GM23338 (cell line): ENCODE measurements around the gene GOLGA1. TPM values are rescaled to one million over a fixed set of nuclear protein-coding genes. Genes with fewer than 3 reads are reported as not detected.

Experiments used
- ATAC-seq: fragments of 200-7000 bp; cut with Tn5 transposase; 3 replicates; pipeline ENCODE4 v1.9.1; 2020
- DNase-seq: peaks from one replicate; pipeline ENCODE4 v3.0.0-alpha.2; 2015; ENCODE audit warnings: low spot score
- H2AFZ ChIP-seq: fragments of 200-600 bp; sonication (generic); 2 replicates; pipeline ENCODE4 v1.8.0; 2016; ENCODE audit warnings: antibody characterized with exemption, mild to moderate bottlenecking, moderate library complexity
- H3F3A ChIP-seq: fragments of 200-600 bp; sonication (generic); replicated peaks from 2 replicates; pipeline ENCODE4 v1.8.0; 2017; ENCODE audit warnings: antibody characterized with exemption, mixed run types, low read depth
- H3K27ac ChIP-seq: fragments of 200-600 bp; sonication (generic); 2 replicates; pipeline ENCODE4 v1.6.1; 2016; ENCODE audit warnings: low read depth
- H3K27me3 ChIP-seq: fragments of 200-600 bp; sonication (generic); 2 replicates; pipeline ENCODE4 v1.8.0; 2016; ENCODE audit warnings: mild to moderate bottlenecking, mixed run types, moderate library complexity; ENCODE audit not compliant: insufficient read depth
- H3K36me3 ChIP-seq: fragments of 200-600 bp; sonication (generic); 2 replicates; pipeline ENCODE4 v1.8.0; 2016; ENCODE audit warnings: mild to moderate bottlenecking; ENCODE audit not compliant: insufficient read depth
- H3K4me1 ChIP-seq: fragments of 200-600 bp; sonication (generic); 2 replicates; pipeline ENCODE4 v1.8.0; 2016; ENCODE audit warnings: mild to moderate bottlenecking, moderate library complexity; ENCODE audit not compliant: insufficient read depth
- H3K4me2 ChIP-seq: fragments of 200-600 bp; sonication (generic); 2 replicates; pipeline ENCODE4 v1.7.1; 2017; ENCODE audit warnings: mixed run types
- H3K4me3 ChIP-seq: fragments of 200-600 bp; sonication (generic); 2 replicates; pipeline ENCODE4 v1.6.1; 2016; ENCODE audit warnings: mixed run types
- H3K79me2 ChIP-seq: fragments of 200-600 bp; sonication (generic); replicated peaks from 2 replicates; pipeline ENCODE4 v1.8.0; 2017; ENCODE audit warnings: mild to moderate bottlenecking; ENCODE audit not compliant: insufficient read depth
- H3K9me2 ChIP-seq: fragments of 200-600 bp; sonication (generic); 2 replicates; pipeline ENCODE4 v1.8.0; 2017; ENCODE audit not compliant: insufficient read depth
- H4K20me1 ChIP-seq: fragments of 200-600 bp; sonication (generic); replicated peaks from 2 replicates; pipeline ENCODE4 v1.8.0; 2017; ENCODE audit warnings: mild to moderate bottlenecking; ENCODE audit not compliant: insufficient read depth
- H3K27ac Mint-ChIP-seq: 2 replicates; pipeline ENCODE4 v1.8.0; 2020; ENCODE audit warnings: inconsistent platforms, mild to moderate bottlenecking, moderate library complexity, mixed read lengths
- H3K27me3 Mint-ChIP-seq: 3 replicates; pipeline ENCODE4 v1.8.0; 2022; ENCODE audit warnings: low read depth, mild to moderate bottlenecking, moderate library complexity, mixed read lengths, inconsistent platforms; ENCODE audit not compliant: insufficient read depth, poor library complexity
- H3K36me3 Mint-ChIP-seq: 3 replicates; pipeline ENCODE4 v1.8.0; 2021; ENCODE audit warnings: low read depth, mild to moderate bottlenecking, inconsistent platforms, moderate library complexity, mixed read lengths
- H3K4me1 Mint-ChIP-seq: 3 replicates; pipeline ENCODE4 v1.8.0; 2020; ENCODE audit warnings: mild to moderate bottlenecking, inconsistent platforms, mixed read lengths
- H3K4me3 Mint-ChIP-seq: 3 replicates; pipeline ENCODE4 v1.8.0; 2021; ENCODE audit warnings: moderate library complexity, mild to moderate bottlenecking, inconsistent platforms, mixed read lengths
- H3K9me3 Mint-ChIP-seq: 3 replicates; pipeline ENCODE4 v1.8.0; 2020; ENCODE audit warnings: moderate library complexity, mild to moderate bottlenecking, inconsistent platforms, mixed read lengths
- CREB1 ChIP-seq: fragments of 250-450 bp; sonication (Bioruptor Pico); IDR thresholded peaks from 2 replicates; pipeline ENCODE4 v1.5.0; 2020; ENCODE audit warnings: low read depth, mild to moderate bottlenecking, moderate library complexity
- JUNB ChIP-seq: IDR thresholded peaks from one replicate; pipeline ENCODE4 v1.6.1; 2016; ENCODE audit warnings: antibody characterized with exemption; ENCODE audit not compliant: unreplicated experiment
- POLR2AphosphoS5 ChIP-seq: IDR thresholded peaks from 2 replicates; pipeline ENCODE4 v1.6.1; 2016; ENCODE audit warnings: antibody characterized with exemption, low read depth
- STAT1 ChIP-seq: IDR thresholded peaks from one replicate; pipeline ENCODE4 v1.6.1; 2016; ENCODE audit warnings: antibody characterized with exemption; ENCODE audit not compliant: unreplicated experiment
- polyA plus RNA-seq: library from polyadenylated mRNA; unstranded; fragments of >200 nt; fragmentation: Nextera tagmentation; extraction: Ambion mirVana; gene quantifications from 2 replicates; pipeline ENCODE4 v1.2.1, GENCODE V29; 2016
- total RNA-seq: library from RNA; depleted of rRNA; stranded (reverse); fragments of >200 nt; shearing (Covaris generic); gene quantifications from 2 replicates; pipeline ENCODE4 v1.2.3, GENCODE V29; 2014
- TF ChIP-seq, protein P1 (sequence below): IDR thresholded peaks from 2 replicates; pipeline ENCODE4 v1.6.1; 2016; ENCODE audit warnings: antibody characterized with exemption
- TF ChIP-seq, protein P2 (sequence below): fragments of 250-450 bp; sonication (Bioruptor Pico); IDR thresholded peaks from 2 replicates; pipeline ENCODE4 v1.5.0; 2020; ENCODE audit warnings: mild to moderate bottlenecking, moderate library complexity
- TF ChIP-seq, protein P3 (sequence below): IDR thresholded peaks from one replicate; pipeline ENCODE4 v1.6.1; 2018; ENCODE audit warnings: antibody characterized with exemption; ENCODE audit not compliant: unreplicated experiment
- TF ChIP-seq, protein P4 (sequence below), 2 experiments: fragments of 200-600 bp in 1 of 2; sonication (generic) in 1 of 2; conservative IDR thresholded peaks; 2 replicates each; pipeline versions ENCODE4 v1.5.1 to v1.6.1; 2016 to 2017; ENCODE audit warnings: antibody characterized with exemption in 2 of 2, low read depth in 2 of 2, mild to moderate bottlenecking in 2 of 2, moderate library complexity in 1 of 2

The GOLGA1 gene
- total and polyA plus RNA-seq, 2 experiments from 2014 or later: 6.1 to 8.0 TPM

DNA sequence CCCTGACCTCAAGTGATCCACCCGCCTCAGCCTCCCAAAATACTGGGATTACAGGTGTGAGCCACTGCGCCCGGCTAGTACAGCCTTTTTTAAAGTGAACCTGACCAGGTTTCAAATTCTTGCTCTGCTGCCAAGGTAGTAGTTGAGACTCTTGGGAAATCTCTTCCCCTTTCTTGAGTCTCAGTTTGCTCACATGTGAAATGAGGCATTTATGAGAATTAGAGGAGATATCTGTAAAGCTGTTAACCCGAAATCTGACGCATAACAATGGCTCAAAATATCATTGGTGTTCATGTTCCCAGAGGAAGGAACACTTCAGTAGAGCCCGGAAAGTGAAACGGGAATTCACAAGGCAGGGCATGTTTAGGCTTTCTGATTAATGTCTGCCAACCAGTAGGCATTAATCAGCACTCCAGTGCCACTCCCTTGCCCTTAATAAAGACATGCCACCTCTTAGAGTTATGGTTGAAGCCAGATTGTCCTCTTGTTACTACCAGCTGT is 77.5 kb downstream of the GOLGA1 start:
- Mint-ChIP-seq H3K9me3 (no peaks in the 10 kb centered on the region; the same call in 2 of the 3 replicates), H3K4me1 (peaks cover 34% of the 10 kb centered on the region), H3K4me3 (peak overlapping the region; percentile 25), H3K36me3 (peaks cover 38% of the 10 kb centered on the region), H3K27ac (peak overlapping the region; percentile 70; the same call in 1 of the 2 replicates), H3K27me3 (peaks cover 31% of the 10 kb centered on the region)
- H3K4me3 ChIP-seq: no peak overlapping the region
- H4K20me1 ChIP-seq: peaks cover 32% of the 10 kb centered on the region
- H3K36me3 ChIP-seq: peaks cover 27% of the 10 kb centered on the region
- H3K4me1 ChIP-seq: peaks cover 33% of the 10 kb centered on the region
- DNase-seq (no peak), ATAC-seq (no peak)
- H3K9me2 ChIP-seq: no peaks in the 10 kb centered on the region
- peak overlapping the region; percentile 55; the same call in 1 of the 2 replicates for H3K27ac ChIP-seq
- no peak overlapping the region for H3K4me2 ChIP-seq
- TF ChIP-seq POLR2AphosphoS5 (no peak), CREB1 (no peak), STAT1 (no peak), JUNB (no peak)
- TF ChIP-seq, protein P1, sequence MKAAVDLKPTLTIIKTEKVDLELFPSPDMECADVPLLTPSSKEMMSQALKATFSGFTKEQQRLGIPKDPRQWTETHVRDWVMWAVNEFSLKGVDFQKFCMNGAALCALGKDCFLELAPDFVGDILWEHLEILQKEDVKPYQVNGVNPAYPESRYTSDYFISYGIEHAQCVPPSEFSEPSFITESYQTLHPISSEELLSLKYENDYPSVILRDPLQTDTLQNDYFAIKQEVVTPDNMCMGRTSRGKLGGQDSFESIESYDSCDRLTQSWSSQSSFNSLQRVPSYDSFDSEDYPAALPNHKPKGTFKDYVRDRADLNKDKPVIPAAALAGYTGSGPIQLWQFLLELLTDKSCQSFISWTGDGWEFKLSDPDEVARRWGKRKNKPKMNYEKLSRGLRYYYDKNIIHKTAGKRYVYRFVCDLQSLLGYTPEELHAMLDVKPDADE: no peak
- TF ChIP-seq, protein P2, sequence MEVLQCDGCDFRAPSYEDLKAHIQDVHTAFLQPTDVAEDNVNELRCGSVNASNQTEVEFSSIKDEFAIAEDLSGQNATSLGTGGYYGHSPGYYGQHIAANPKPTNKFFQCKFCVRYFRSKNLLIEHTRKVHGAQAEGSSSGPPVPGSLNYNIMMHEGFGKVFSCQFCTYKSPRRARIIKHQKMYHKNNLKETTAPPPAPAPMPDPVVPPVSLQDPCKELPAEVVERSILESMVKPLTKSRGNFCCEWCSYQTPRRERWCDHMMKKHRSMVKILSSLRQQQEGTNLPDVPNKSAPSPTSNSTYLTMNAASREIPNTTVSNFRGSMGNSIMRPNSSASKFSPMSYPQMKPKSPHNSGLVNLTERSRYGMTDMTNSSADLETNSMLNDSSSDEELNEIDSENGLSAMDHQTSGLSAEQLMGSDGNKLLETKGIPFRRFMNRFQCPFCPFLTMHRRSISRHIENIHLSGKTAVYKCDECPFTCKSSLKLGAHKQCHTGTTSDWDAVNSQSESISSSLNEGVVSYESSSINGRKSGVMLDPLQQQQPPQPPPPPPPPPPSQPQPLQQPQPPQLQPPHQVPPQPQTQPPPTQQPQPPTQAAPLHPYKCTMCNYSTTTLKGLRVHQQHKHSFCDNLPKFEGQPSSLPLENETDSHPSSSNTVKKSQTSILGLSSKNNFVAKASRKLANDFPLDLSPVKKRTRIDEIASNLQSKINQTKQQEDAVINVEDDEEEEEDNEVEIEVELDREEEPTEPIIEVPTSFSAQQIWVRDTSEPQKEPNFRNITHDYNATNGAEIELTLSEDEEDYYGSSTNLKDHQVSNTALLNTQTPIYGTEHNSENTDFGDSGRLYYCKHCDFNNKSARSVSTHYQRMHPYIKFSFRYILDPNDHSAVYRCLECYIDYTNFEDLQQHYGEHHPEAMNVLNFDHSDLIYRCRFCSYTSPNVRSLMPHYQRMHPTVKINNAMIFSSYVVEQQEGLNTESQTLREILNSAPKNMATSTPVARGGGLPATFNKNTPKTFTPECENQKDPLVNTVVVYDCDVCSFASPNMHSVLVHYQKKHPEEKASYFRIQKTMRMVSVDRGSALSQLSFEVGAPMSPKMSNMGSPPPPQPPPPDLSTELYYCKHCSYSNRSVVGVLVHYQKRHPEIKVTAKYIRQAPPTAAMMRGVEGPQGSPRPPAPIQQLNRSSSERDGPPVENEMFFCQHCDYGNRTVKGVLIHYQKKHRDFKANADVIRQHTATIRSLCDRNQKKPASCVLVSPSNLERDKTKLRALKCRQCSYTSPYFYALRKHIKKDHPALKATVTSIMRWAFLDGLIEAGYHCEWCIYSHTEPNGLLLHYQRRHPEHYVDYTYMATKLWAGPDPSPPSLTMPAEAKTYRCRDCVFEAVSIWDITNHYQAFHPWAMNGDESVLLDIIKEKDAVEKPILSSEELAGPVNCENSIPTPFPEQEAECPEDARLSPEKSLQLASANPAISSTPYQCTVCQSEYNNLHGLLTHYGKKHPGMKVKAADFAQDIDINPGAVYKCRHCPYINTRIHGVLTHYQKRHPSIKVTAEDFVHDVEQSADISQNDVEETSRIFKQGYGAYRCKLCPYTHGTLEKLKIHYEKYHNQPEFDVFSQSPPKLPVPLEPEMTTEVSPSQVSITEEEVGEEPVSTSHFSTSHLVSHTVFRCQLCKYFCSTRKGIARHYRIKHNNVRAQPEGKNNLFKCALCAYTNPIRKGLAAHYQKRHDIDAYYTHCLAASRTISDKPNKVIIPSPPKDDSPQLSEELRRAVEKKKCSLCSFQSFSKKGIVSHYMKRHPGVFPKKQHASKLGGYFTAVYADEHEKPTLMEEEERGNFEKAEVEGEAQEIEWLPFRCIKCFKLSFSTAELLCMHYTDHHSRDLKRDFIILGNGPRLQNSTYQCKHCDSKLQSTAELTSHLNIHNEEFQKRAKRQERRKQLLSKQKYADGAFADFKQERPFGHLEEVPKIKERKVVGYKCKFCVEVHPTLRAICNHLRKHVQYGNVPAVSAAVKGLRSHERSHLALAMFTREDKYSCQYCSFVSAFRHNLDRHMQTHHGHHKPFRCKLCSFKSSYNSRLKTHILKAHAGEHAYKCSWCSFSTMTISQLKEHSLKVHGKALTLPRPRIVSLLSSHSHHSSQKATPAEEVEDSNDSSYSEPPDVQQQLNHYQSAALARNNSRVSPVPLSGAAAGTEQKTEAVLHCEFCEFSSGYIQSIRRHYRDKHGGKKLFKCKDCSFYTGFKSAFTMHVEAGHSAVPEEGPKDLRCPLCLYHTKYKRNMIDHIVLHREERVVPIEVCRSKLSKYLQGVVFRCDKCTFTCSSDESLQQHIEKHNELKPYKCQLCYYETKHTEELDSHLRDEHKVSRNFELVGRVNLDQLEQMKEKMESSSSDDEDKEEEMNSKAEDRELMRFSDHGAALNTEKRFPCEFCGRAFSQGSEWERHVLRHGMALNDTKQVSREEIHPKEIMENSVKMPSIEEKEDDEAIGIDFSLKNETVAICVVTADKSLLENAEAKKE (CRISPR knock-in tag): no peak
- TF ChIP-seq, protein P3, sequence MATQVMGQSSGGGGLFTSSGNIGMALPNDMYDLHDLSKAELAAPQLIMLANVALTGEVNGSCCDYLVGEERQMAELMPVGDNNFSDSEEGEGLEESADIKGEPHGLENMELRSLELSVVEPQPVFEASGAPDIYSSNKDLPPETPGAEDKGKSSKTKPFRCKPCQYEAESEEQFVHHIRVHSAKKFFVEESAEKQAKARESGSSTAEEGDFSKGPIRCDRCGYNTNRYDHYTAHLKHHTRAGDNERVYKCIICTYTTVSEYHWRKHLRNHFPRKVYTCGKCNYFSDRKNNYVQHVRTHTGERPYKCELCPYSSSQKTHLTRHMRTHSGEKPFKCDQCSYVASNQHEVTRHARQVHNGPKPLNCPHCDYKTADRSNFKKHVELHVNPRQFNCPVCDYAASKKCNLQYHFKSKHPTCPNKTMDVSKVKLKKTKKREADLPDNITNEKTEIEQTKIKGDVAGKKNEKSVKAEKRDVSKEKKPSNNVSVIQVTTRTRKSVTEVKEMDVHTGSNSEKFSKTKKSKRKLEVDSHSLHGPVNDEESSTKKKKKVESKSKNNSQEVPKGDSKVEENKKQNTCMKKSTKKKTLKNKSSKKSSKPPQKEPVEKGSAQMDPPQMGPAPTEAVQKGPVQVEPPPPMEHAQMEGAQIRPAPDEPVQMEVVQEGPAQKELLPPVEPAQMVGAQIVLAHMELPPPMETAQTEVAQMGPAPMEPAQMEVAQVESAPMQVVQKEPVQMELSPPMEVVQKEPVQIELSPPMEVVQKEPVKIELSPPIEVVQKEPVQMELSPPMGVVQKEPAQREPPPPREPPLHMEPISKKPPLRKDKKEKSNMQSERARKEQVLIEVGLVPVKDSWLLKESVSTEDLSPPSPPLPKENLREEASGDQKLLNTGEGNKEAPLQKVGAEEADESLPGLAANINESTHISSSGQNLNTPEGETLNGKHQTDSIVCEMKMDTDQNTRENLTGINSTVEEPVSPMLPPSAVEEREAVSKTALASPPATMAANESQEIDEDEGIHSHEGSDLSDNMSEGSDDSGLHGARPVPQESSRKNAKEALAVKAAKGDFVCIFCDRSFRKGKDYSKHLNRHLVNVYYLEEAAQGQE: no peak
- TF ChIP-seq, protein P4, sequence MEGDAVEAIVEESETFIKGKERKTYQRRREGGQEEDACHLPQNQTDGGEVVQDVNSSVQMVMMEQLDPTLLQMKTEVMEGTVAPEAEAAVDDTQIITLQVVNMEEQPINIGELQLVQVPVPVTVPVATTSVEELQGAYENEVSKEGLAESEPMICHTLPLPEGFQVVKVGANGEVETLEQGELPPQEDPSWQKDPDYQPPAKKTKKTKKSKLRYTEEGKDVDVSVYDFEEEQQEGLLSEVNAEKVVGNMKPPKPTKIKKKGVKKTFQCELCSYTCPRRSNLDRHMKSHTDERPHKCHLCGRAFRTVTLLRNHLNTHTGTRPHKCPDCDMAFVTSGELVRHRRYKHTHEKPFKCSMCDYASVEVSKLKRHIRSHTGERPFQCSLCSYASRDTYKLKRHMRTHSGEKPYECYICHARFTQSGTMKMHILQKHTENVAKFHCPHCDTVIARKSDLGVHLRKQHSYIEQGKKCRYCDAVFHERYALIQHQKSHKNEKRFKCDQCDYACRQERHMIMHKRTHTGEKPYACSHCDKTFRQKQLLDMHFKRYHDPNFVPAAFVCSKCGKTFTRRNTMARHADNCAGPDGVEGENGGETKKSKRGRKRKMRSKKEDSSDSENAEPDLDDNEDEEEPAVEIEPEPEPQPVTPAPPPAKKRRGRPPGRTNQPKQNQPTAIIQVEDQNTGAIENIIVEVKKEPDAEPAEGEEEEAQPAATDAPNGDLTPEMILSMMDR (conservative IDR thresholded peaks at IDR 0.05; ENCODE audit: low read depth in 2 of 2): no peak
- H3F3A ChIP-seq: peaks cover 39% of the 10 kb centered on the region
- H3K79me2 ChIP-seq: peaks cover 42% of the 10 kb centered on the region
- no peaks in the 10 kb centered on the region for H3K27me3 ChIP-seq
- H2AFZ ChIP-seq: no peak overlapping the region
